ENCODE data around the gene YWHAG. TPM values are rescaled to one million over a fixed set of nuclear protein-coding genes. Genes with fewer than 3 reads are reported as not detected.

Gene YWHAG
- total RNA-seq, 1 experiment from 2014 or later = 241 TPM

DNA sequence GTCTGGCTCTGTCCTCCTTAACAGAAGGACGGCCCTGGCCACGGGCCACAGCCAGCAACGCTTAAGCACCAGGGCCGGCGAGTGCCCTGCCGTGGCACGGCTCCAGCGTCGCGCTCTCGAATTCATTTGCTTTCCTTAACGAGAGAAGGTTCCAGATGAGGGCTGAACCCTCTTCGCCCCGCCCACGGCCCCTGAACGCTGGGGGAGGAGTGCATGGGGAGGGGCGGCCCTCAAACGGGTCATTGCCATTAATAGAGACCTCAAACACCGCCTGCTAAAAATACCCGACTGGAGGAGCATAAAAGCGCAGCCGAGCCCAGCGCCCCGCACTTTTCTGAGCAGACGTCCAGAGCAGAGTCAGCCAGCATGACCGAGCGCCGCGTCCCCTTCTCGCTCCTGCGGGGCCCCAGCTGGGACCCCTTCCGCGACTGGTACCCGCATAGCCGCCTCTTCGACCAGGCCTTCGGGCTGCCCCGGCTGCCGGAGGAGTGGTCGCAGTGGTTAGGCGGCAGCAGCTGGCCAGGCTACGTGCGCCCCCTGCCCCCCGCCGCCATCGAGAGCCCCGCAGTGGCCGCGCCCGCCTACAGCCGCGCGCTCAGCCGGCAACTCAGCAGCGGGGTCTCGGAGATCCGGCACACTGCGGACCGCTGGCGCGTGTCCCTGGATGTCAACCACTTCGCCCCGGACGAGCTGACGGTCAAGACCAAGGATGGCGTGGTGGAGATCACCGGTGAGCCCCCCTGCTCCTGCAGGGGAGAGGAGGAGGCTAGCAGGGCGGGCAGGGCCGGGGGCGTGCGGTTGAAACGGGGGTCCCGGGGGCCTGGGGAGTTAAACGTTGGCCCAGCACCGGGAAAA lies 56.2 kb downstream of the YWHAG start, which contains the start of gene HSPB1:
Gene HSPB1 (plus strand): TSS at position 327 of the 855 bp plus-strand sequence. CDS start 40 bp downstream, at position 367.
- no peak within 1 kb of the TSS for H4K5ac ChIP-seq (ENCODE audit: insufficient read length, low read depth, low read length)
- peak; percentile 77 for DNase-seq
- peak within 1 kb of the TSS; percentile 49 for H3K4me2 ChIP-seq (ENCODE audit: insufficient read depth, insufficient read length, low read length)
- no peaks in the 10 kb centered on the region for H4K20me1 ChIP-seq (ENCODE audit: control insufficient read depth, insufficient read depth, insufficient read length)
- Mint-ChIP-seq H3K4me3 (peak within 1 kb of the TSS; percentile 78 to 92), H3K27me3 (ENCODE audit: low read depth) (peaks cover 26% of the 10 kb centered on the region), H3K36me3 (ENCODE audit: insufficient read depth in 1 of 3, low read depth in 3 of 3) (peaks cover 5 to 12% (median 9%) of the 10 kb centered on the region in 3 experiments; a peak in 5 of 7 replicates), H3K9me3 (peaks cover 0 to 3% of the 10 kb centered on the region in 2 experiments; a peak in 2 of 5 replicates), H3K27ac (peak within 1 kb of the TSS; percentile 63 to 94 (median 70); a peak in 4 of 7 replicates), H3K4me1 (peaks cover 10 to 28% of the 10 kb centered on the region in 2 experiments)
- H3K14ac ChIP-seq (ENCODE audit: insufficient read depth, low read length) = 0 out of 2 replicates have a peak within 1 kb of the TSS, but pooled peaks have one; percentile 18
- no peak within 1 kb of the TSS for H3K9ac ChIP-seq (ENCODE audit: extremely low read depth, insufficient read length, low read length)
- H2AK5ac ChIP-seq (ENCODE audit: insufficient read length, low read length) = no peak within 1 kb of the TSS
- H4K8ac ChIP-seq (replicated peaks; ENCODE audit: insufficient read length, low read depth, low read length) = no peak within 1 kb of the TSS
- H3K4me1 ChIP-seq (ENCODE audit: insufficient read depth, low read length) = no peaks in the 10 kb centered on the region
- no peak within 1 kb of the TSS for H4K91ac ChIP-seq (ENCODE audit: insufficient read length, low read depth, low read length)
- no peak within 1 kb of the TSS for H3T11ph ChIP-seq (ENCODE audit: low read length)
- no peaks in the 10 kb centered on the region for H3K9me3 ChIP-seq (ENCODE audit: control insufficient read depth, low read depth, low read length)
- H3K79me1 ChIP-seq (ENCODE audit: insufficient read depth, low read depth, low read length, poor library complexity, severe bottlenecking) = no peaks in the 10 kb centered on the region
- no peak within 1 kb of the TSS for H2BK5ac ChIP-seq (ENCODE audit: insufficient read length, low read length)
- H3K23me2 ChIP-seq (ENCODE audit: insufficient read length, low read depth, low read length, poor library complexity, severe bottlenecking) = no peaks in the 10 kb centered on the region
- H3K56ac ChIP-seq (ENCODE audit: insufficient read length, low read depth, low read length) = no peak within 1 kb of the TSS
- no peaks in the 10 kb centered on the region for H3K79me2 ChIP-seq (ENCODE audit: insufficient read depth, low read length)
- 0 out of 3 replicates have a peak, but pooled peaks have one; percentile 14 for TF ChIP-seq CTCF (conservative IDR thresholded peaks at IDR 0.05)
- H3K23ac ChIP-seq (ENCODE audit: insufficient read length, low read depth, low read length) = no peak within 1 kb of the TSS
- H2BK120ac ChIP-seq (ENCODE audit: low read depth, low read length, poor library complexity, severe bottlenecking) = no peak within 1 kb of the TSS
- no peak within 1 kb of the TSS for H2BK12ac ChIP-seq (ENCODE audit: insufficient read length, low read depth, low read length)
- H3K27ac ChIP-seq (ENCODE audit: insufficient read length, low read depth, low read length) = no peak within 1 kb of the TSS
- WGBS (ENCODE audit: extremely low coverage, insufficient read length, low lambda C conversion rate) = no CpG with 5 or more reads among the region's 75 CpGs
- H2BK15ac ChIP-seq (ENCODE audit: low read depth, low read length) = no peak within 1 kb of the TSS
- H2AFZ ChIP-seq (ENCODE audit: low read length) = no peak within 1 kb of the TSS
- H3K27me3 ChIP-seq (ENCODE audit: insufficient read depth, low read length) = no peaks in the 10 kb centered on the region
- no peak within 1 kb of the TSS for H3K18ac ChIP-seq (ENCODE audit: insufficient read length, low read depth, low read length)
- no peak within 1 kb of the TSS for H3K4ac ChIP-seq (ENCODE audit: low read depth, low read length)
- no peak within 1 kb of the TSS for H2BK20ac ChIP-seq (ENCODE audit: low read depth, low read length, poor library complexity, severe bottlenecking)
